Adrenal gland (tissue), 5 donors: Measurements from ENCODE around the gene FURIN.

ENCODE experiments used
- CTCF ChIP-seq, 6 experiments: fragments of 450-650 bp in 4 of 6; fragments of 200-600 bp in 2 of 6; sonication (generic) in 1 of 6; IDR thresholded peaks; 1 replicate in 5 of 6; 2 replicates in 1 of 6; pipeline versions ENCODE4 v1.5.1 to v1.8.0; 2016 to 2021; ENCODE audit warnings: antibody characterized with exemption in 6 of 6, mild to moderate bottlenecking in 2 of 6, moderate library complexity in 1 of 6
- POLR2A ChIP-seq, 2 donors: fragments of 450-650 bp; IDR thresholded peaks; one replicate each; pipeline ENCODE4 v1.6.1; 2017; ENCODE audit warnings: antibody characterized with exemption in 2 of 2, mild to moderate bottlenecking in 2 of 2, moderate library complexity in 1 of 2
- donor health status: DM: no; HTN: no; CAD: no.

DNA sequence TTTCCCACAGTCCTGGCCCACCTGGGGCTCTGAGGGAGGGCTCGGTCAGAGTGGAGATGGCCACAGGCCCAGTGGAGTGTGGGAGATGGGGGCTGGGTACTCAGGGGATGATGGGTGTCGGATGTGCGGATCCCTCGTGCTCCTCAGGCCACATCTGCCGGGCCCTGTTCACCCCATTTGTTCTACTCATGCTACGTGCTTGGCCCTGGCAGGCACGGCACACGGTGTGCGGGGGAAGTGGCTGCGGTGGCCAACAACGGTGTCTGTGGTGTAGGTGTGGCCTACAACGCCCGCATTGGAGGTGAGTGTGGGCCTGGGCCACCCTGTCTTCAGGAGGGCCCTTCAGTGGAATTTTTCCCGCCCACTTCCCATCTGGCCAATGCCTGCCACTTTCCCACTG, 8.9 kb downstream of the FURIN start:
- no peak for TF ChIP-seq POLR2A (IDR thresholded peaks at IDR 0.05)
- TF ChIP-seq CTCF (IDR thresholded peaks at IDR 0.05) = no peak
